Measurements from ENCODE around the gene CAPZB.

The CAPZB gene

DNA sequence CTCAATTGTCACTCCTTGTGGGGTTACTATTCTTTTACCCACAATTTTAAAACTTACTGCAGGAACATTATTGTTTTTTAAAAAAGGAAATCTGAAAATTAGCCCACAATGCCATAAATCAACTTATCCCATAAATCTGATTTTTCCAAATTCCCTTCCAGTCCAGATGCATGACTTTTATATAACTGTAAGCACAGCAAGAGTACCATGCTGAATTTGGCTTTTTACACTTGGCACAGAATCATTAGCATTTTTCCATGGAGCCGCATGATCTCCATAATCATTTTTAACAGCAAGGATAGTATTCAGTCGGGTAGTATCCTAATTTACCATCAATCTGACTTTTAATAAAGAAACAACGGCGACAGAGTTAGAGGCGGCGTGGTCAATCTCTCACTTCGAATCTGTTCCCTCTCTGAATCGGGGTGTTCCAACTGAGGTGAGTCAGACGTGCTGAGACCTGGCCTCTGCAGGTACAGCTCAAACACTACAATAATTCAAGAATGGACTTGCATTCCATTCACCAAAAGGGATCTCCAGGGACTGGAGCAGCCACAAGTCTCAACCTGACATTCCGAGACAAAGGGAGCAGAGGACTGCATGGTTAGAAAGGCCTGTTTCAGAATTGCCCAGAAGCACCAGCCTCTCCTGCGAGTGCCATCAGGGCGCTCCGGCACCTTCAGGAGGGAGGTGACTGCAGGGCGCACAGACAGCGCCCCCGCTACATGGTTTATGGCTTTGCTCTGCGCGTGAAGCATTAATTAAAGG lies 124.3 kb downstream of the CAPZB start:
- H4K20me1 ChIP-seq (ENCODE audit: insufficient read depth, low read length) = no peaks in the 10 kb centered on the region; the same call in 1 of the 2 replicates

DNA sequence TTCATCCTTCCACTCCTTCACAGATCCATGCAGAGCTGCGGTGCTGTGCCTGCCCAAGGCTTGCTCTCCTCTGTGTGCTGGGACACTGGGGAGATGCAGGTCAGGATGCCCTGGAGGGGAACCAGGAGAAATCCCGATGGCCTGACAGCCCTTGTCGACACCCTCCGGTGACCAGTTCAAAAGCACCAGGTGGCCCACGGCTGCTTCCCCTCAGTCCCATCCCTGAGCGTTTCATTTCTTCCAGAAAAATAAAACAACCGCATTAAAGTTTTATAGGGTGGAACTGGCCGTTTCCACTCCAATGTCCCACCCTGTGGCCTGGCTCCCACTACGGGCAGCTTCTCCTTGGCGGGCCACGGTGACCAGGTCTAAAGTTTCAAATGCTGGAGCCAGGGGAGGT lies 124.9 kb downstream of the CAPZB start:
- H3K27ac ChIP-seq (ENCODE audit: low read length) = no peak overlapping the region
- H3K9ac ChIP-seq (ENCODE audit: low read length) = no peak overlapping the region
- TF ChIP-seq, protein P1, sequence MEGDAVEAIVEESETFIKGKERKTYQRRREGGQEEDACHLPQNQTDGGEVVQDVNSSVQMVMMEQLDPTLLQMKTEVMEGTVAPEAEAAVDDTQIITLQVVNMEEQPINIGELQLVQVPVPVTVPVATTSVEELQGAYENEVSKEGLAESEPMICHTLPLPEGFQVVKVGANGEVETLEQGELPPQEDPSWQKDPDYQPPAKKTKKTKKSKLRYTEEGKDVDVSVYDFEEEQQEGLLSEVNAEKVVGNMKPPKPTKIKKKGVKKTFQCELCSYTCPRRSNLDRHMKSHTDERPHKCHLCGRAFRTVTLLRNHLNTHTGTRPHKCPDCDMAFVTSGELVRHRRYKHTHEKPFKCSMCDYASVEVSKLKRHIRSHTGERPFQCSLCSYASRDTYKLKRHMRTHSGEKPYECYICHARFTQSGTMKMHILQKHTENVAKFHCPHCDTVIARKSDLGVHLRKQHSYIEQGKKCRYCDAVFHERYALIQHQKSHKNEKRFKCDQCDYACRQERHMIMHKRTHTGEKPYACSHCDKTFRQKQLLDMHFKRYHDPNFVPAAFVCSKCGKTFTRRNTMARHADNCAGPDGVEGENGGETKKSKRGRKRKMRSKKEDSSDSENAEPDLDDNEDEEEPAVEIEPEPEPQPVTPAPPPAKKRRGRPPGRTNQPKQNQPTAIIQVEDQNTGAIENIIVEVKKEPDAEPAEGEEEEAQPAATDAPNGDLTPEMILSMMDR (IDR thresholded peaks at IDR 0.05; ENCODE audit: low read length) = no peak
- no peak for TF ChIP-seq EZH2 (optimal IDR thresholded peaks at IDR 0.05; ENCODE audit: low read depth, low read length)
- TF ChIP-seq EZH2phosphoT487 (IDR thresholded peaks at IDR 0.05; ENCODE audit: low read length) = no peak
- H4K20me1 ChIP-seq (ENCODE audit: insufficient read depth, low read length) = no peaks in the 10 kb centered on the region; the same call in 1 of the 2 replicates
- H3F3A ChIP-seq (ENCODE audit: insufficient read depth, low read length) = no peaks in the 10 kb centered on the region
- H2AFZ ChIP-seq (ENCODE audit: low read length) = no peak overlapping the region
- no peaks in the 10 kb centered on the region for H3K27me3 ChIP-seq (replicated peaks; ENCODE audit: insufficient read depth, low read length)
- no peak overlapping the region for H3K4me2 ChIP-seq (ENCODE audit: low read depth, low read length)
- H3K9me2 ChIP-seq (replicated peaks; ENCODE audit: insufficient read depth, low read length) = no peaks in the 10 kb centered on the region
- no peaks in the 10 kb centered on the region for H3K9me3 ChIP-seq (replicated peaks; ENCODE audit: insufficient read depth, low read length)
- no peak for DNase-seq
- H3K4me1 ChIP-seq (ENCODE audit: low read length) = no peaks in the 10 kb centered on the region
- H3K36me3 ChIP-seq (replicated peaks; ENCODE audit: insufficient read depth, low read length) = 0 out of 2 replicates have a peak, but pooled peaks cover 4% of the 10 kb centered on the region
- no peak overlapping the region for H3K4me3 ChIP-seq (ENCODE audit: low read length)
- H3K79me2 ChIP-seq (ENCODE audit: low read length) = peaks cover 18% of the 10 kb centered on the region

More for the DNA sequence above, 124.3 kb downstream of the CAPZB start:
- no peak for DNase-seq
- no peak overlapping the region for H3K27ac ChIP-seq (ENCODE audit: low read length)
- no peaks in the 10 kb centered on the region for H3K9me2 ChIP-seq (replicated peaks; ENCODE audit: insufficient read depth, low read length)
- no peak overlapping the region for H3K4me2 ChIP-seq (ENCODE audit: low read depth, low read length)
- H3F3A ChIP-seq (ENCODE audit: insufficient read depth, low read length) = no peaks in the 10 kb centered on the region
- H3K4me3 ChIP-seq (ENCODE audit: low read length) = no peak overlapping the region
- no peaks in the 10 kb centered on the region for H3K9me3 ChIP-seq (replicated peaks; ENCODE audit: insufficient read depth, low read length)
- no peaks in the 10 kb centered on the region for H3K4me1 ChIP-seq (ENCODE audit: low read length)
- no peak overlapping the region for H2AFZ ChIP-seq (ENCODE audit: low read length)
- H3K27me3 ChIP-seq (replicated peaks; ENCODE audit: insufficient read depth, low read length) = no peaks in the 10 kb centered on the region
- H3K36me3 ChIP-seq (replicated peaks; ENCODE audit: insufficient read depth, low read length) = no peaks in the 10 kb centered on the region
- TF ChIP-seq, protein P1 (IDR thresholded peaks at IDR 0.05; ENCODE audit: low read length) = no peak
- no peak for TF ChIP-seq EZH2 (optimal IDR thresholded peaks at IDR 0.05; ENCODE audit: low read depth, low read length)
- no peak for TF ChIP-seq EZH2phosphoT487 (IDR thresholded peaks at IDR 0.05; ENCODE audit: low read length)
- peaks cover 18% of the 10 kb centered on the region for H3K79me2 ChIP-seq (ENCODE audit: low read length)
- H3K9ac ChIP-seq (ENCODE audit: low read length) = no peak overlapping the region

DNA sequence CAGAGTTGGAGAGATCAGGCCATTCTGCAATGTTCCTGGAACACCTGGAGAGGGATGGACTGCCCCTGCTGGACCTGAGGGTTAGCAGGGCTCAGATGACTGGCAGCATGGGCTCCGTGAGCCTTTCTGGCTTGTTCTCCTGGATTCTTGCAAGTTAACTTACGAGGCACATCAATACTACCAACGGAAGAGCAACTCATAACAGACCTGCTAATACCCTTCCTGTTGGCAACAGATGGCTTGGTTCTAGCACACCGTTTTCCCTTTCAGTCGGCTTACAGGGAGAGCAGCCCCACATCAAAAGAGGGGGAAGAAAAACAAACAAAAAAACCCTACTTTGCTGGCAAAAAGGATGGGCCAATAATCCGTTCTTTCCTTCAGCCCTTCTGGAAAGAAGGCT lies 125.3 kb downstream of the CAPZB start:
- Histone ChIP-seq H3K4me1 (ENCODE audit: low read length) (no peaks in the 10 kb centered on the region), H2AFZ (ENCODE audit: low read length) (no peak overlapping the region), H4K20me1 (ENCODE audit: insufficient read depth, low read length) (no peaks in the 10 kb centered on the region; the same call in 1 of the 2 replicates), H3F3A (ENCODE audit: insufficient read depth, low read length) (no peaks in the 10 kb centered on the region), H3K36me3 (replicated peaks; ENCODE audit: insufficient read depth, low read length) (0 out of 2 replicates have a peak, but pooled peaks cover 4% of the 10 kb centered on the region), H3K9me3 (replicated peaks; ENCODE audit: insufficient read depth, low read length) (no peaks in the 10 kb centered on the region), H3K9me2 (replicated peaks; ENCODE audit: insufficient read depth, low read length) (no peaks in the 10 kb centered on the region), H3K79me2 (ENCODE audit: low read length) (peaks cover 18% of the 10 kb centered on the region), H3K9ac (ENCODE audit: low read length) (no peak overlapping the region), H3K27me3 (replicated peaks; ENCODE audit: insufficient read depth, low read length) (no peaks in the 10 kb centered on the region), H3K4me3 (ENCODE audit: low read length) (no peak overlapping the region), H3K27ac (ENCODE audit: low read length) (no peak overlapping the region), H3K4me2 (ENCODE audit: low read depth, low read length) (no peak overlapping the region)
- DNase-seq = no peak
- no peak for TF ChIP-seq EZH2 (optimal IDR thresholded peaks at IDR 0.05; ENCODE audit: low read depth, low read length)
- TF ChIP-seq EZH2phosphoT487 (IDR thresholded peaks at IDR 0.05; ENCODE audit: low read length) = no peak
- TF ChIP-seq, protein P1 (IDR thresholded peaks at IDR 0.05; ENCODE audit: low read length) = no peak
